Measurements from ENCODE around the gene PLSCR4.

PLSCR4 gene

GRCh38 chr3:146195605-146196004 lies 55.3 kb downstream of the PLSCR4 start:
- in situ Hi-C loops (cut with MboI; ENCODE audit: low sequenced_read_pairs): no loop called here

GRCh38 chr3:146195030-146195429 lies 55.9 kb downstream of the PLSCR4 start:
- in situ Hi-C loops (cut with MboI; ENCODE audit: low sequenced_read_pairs): no loop called here

- in situ Hi-C loops (cut with MboI; ENCODE audit: low sequenced_read_pairs): no loop called here
Observed at GRCh38 chr3:146191051-146191450, 59.9 kb downstream of the PLSCR4 start.

- in situ Hi-C loops (cut with MboI; ENCODE audit: low sequenced_read_pairs): no loop called here
Observed at GRCh38 chr3:146189519-146190173, 61.3 kb downstream of the PLSCR4 start.

GRCh38 chr3:146187334-146187950 lies 63.5 kb downstream of the PLSCR4 start:
- in situ Hi-C loops (cut with MboI; ENCODE audit: low sequenced_read_pairs): no loop called here

GRCh38 chr3:146184241-146185015 lies 66.5 kb downstream of the PLSCR4 start:
- in situ Hi-C loops (cut with MboI; ENCODE audit: low sequenced_read_pairs): no loop called here

- in situ Hi-C loops (cut with MboI; ENCODE audit: low sequenced_read_pairs): no loop called here
Observed at GRCh38 chr3:146181216-146181615, 69.7 kb downstream of the PLSCR4 start.

GRCh38 chr3:146180376-146180775 lies 70.5 kb downstream of the PLSCR4 start:
- in situ Hi-C loops (cut with MboI; ENCODE audit: low sequenced_read_pairs): no loop called here

GRCh38 chr3:146178006-146178689 lies 72.8 kb downstream of the PLSCR4 start:
- in situ Hi-C loops (cut with MboI; ENCODE audit: low sequenced_read_pairs): no loop called here

GRCh38 chr3:146177519-146177918 lies 73.4 kb downstream of the PLSCR4 start:
- in situ Hi-C loops (cut with MboI; ENCODE audit: low sequenced_read_pairs): no loop called here

GRCh38 chr3:146177072-146177471 lies 73.8 kb downstream of the PLSCR4 start:
- in situ Hi-C loops (cut with MboI; ENCODE audit: low sequenced_read_pairs): no loop called here

GRCh38 chr3:146172586-146172985 lies 78.3 kb downstream of the PLSCR4 start:
- in situ Hi-C loops (cut with MboI; ENCODE audit: low sequenced_read_pairs): no loop called here

- in situ Hi-C loops (cut with MboI; ENCODE audit: low sequenced_read_pairs): no loop called here
Observed at GRCh38 chr3:146170591-146170990, 80.3 kb downstream of the PLSCR4 start.

GRCh38 chr3:146169891-146170290 lies 81.0 kb downstream of the PLSCR4 start:
- in situ Hi-C loops (cut with MboI; ENCODE audit: low sequenced_read_pairs): no loop called here

GRCh38 chr3:146166826-146167225 lies 84.1 kb downstream of the PLSCR4 start:
- in situ Hi-C loops (cut with MboI; ENCODE audit: low sequenced_read_pairs): no loop called here

- in situ Hi-C loops (cut with MboI; ENCODE audit: low sequenced_read_pairs): no loop called here
Observed at GRCh38 chr3:146166415-146166821, 84.5 kb downstream of the PLSCR4 start.

GRCh38 chr3:146165877-146166276 lies 85.0 kb downstream of the PLSCR4 start:
- in situ Hi-C loops (cut with MboI; ENCODE audit: low sequenced_read_pairs): no loop called here

GRCh38 chr3:146164971-146165769 lies 85.7 kb downstream of the PLSCR4 start:
- in situ Hi-C loops (cut with MboI; ENCODE audit: low sequenced_read_pairs): no loop called here

- in situ Hi-C loops (cut with MboI; ENCODE audit: low sequenced_read_pairs): no loop called here
Observed at GRCh38 chr3:146164506-146164905, 86.4 kb downstream of the PLSCR4 start.

- in situ Hi-C loops (cut with MboI; ENCODE audit: low sequenced_read_pairs): no loop called here
Observed at GRCh38 chr3:146164071-146164470, 86.8 kb downstream of the PLSCR4 start.

GRCh38 chr3:146163584-146163983 lies 87.3 kb downstream of the PLSCR4 start:
- in situ Hi-C loops (cut with MboI; ENCODE audit: low sequenced_read_pairs): no loop called here
